Natural killer cell (primary cell): ENCODE data around the gene TRAF4. TPM values are rescaled to one million over a fixed set of nuclear protein-coding genes. Genes with fewer than 3 reads are reported as not detected.

Experiments used
- ATAC-seq, 3 donors: fragments of 150-1000 bp in 2 of 3; fragments of 200-7000 bp in 1 of 3; cut with Tn5 transposase; 1 replicate in 1 of 3; 2 replicates in 2 of 3; pipeline ENCODE4 v1.10.0; 2021; ENCODE audit warnings: mild to moderate bottlenecking in 2 of 3, moderate library complexity in 2 of 3
- DNase-seq, 2 donors: peaks; one replicate each; pipeline versions ENCODE4 v3.0.0 to v3.0.0-alpha.2; 2013 to 2021; ENCODE audit warnings: mixed read lengths in 1 of 2
- H3K27ac ChIP-seq: one replicate; pipeline ENCODE4 v1.5.1; 2013; ENCODE audit warnings: mild to moderate bottlenecking, low read length
- H3K27me3 ChIP-seq: one replicate; pipeline ENCODE4 v1.6.1; 2013; ENCODE audit warnings: low read length; ENCODE audit not compliant: control insufficient read depth, insufficient read depth
- H3K36me3 ChIP-seq: one replicate; pipeline ENCODE4 v1.6.1; 2013; ENCODE audit warnings: low read length; ENCODE audit not compliant: control insufficient read depth, insufficient read depth
- H3K4me1 ChIP-seq: one replicate; pipeline ENCODE4 v1.6.1; 2013; ENCODE audit warnings: low read length; ENCODE audit not compliant: control insufficient read depth, insufficient read depth
- H3K4me3 ChIP-seq: one replicate; pipeline ENCODE4 v1.5.1; 2013; ENCODE audit warnings: low read length
- H3K9me3 ChIP-seq: one replicate; pipeline ENCODE4 v1.6.1; 2013; ENCODE audit warnings: low read length; ENCODE audit not compliant: control insufficient read depth, insufficient read depth
- H3K27ac Mint-ChIP-seq, 2 donors: one replicate each; pipeline ENCODE4 v1.8.0; 2022; ENCODE audit warnings: mild to moderate bottlenecking in 2 of 2, mixed read lengths in 2 of 2, moderate library complexity in 1 of 2
- H3K27me3 Mint-ChIP-seq, 2 donors: one replicate each; pipeline ENCODE4 v1.8.0; 2022; ENCODE audit warnings: low read depth in 2 of 2, mixed read lengths in 2 of 2
- H3K36me3 Mint-ChIP-seq: one replicate; pipeline ENCODE4 v1.8.0; 2022; ENCODE audit warnings: mixed read lengths
- H3K4me1 Mint-ChIP-seq, 2 donors: one replicate each; pipeline ENCODE4 v1.8.0; 2022; ENCODE audit warnings: mixed read lengths in 2 of 2
- H3K4me3 Mint-ChIP-seq: one replicate; pipeline ENCODE4 v1.8.0; 2022; ENCODE audit warnings: mild to moderate bottlenecking, moderate library complexity, mixed read lengths
- H3K9me3 Mint-ChIP-seq, 2 donors: one replicate each; pipeline ENCODE4 v1.8.0; 2022; ENCODE audit warnings: mixed read lengths in 2 of 2
- WGBS: methylation state at CpG from one replicate; pipeline ENCODE4 v1.1.7; 2013; ENCODE audit warnings: missing lambda C conversion rate; ENCODE audit not compliant: insufficient coverage; 5-methylcytosine and 5-hydroxymethylcytosine counted together
- intact Hi-C: fragments of 100-400 bp; cut with micrococcal nuclease; formaldehyde crosslinking; loops from one replicate; pipeline ENCODE4 v1.14.2; 2022
- total RNA-seq, 4 donors: library from RNA; stranded (reverse); fragments of 120-200 nt in 1 of 4; gene quantifications; one replicate each; pipeline versions ENCODE4 v1.2.3 to v1.2.4, GENCODE V29; 2013 to 2022
- TF ChIP-seq, protein P1 (sequence below): fragments of 200-600 bp; IDR thresholded peaks from one replicate; pipeline ENCODE4 v1.8.0; 2022; ENCODE audit warnings: antibody characterized with exemption

Gene TRAF4
- total RNA-seq, 3 donors from 2014 or later (not counting 1 experiment from before 2014, with no cell fraction given), result 97.8 to 209 (median 122) TPM

DNA sequence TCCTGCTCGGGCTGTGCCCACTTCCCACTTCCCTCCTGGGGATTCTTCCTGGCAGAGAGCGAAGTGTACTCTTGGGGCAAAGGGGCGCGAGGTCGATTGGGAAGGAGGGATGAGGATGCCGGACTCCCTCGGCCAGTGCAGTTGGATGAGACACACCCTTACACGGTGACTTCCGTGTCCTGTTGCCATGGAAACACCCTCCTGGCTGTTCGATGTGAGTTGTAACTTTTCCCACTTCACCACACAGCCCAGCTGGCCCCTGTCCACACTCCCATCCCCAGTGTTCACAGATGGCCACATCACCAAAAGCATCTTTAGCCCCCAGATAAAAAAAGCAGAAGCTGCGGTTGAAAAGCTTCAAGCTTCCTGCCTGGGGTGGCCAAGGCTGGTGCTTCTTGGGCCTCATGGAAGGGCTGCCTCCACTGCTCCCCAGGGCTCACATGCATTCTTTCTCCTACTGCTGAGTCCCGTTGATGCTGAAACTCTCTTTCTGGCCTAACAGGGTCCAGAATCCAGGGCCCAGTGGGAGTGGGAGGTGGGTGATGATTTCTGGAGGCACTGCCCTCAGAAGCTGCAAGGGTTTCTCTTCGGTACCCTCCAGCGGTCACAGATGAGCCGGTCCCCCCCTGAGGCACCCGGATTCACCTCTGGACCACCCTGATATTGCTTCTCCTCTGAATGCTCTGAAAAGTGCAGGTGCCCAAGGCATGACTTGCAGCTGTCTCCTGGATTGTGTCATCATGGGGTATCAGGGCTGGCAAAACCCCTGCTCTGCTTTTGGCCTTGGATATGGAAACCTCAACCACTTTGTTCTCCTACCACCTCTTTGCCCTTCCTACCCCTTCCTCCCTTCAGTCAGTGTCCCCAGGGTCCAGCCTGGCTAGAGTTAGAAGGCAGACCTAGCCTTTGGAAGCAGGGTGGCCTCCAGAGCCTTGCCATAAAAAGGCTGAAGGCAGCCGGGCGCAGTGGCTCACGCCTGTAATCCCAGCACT lies 2.2 kb upstream of the TRAF4 start:
- intact Hi-C loops, result loop anchor here (5.0 kb wide), 1 partner anchor 186 kb away; no protein-coding TSS in a partner anchor
- DNase-seq, result no peak
- peak in 1 of 3 donors; percentile 27 for ATAC-seq
- H3K36me3 ChIP-seq, result no peaks in the 10 kb centered on the region
- peak overlapping the region; percentile 53 for H3K27ac ChIP-seq
- WGBS, result 53% methylated on average over 19 of the region's 19 CpGs
- H3K9me3 ChIP-seq, result no peaks in the 10 kb centered on the region
- no peaks in the 10 kb centered on the region for H3K27me3 Mint-ChIP-seq
- no peak overlapping the region for H3K4me3 ChIP-seq
- H3K4me1 Mint-ChIP-seq, result peaks cover 0 to 38% of the 10 kb centered on the region in 2 donors
- no peak overlapping the region for H3K27ac Mint-ChIP-seq
- no peak overlapping the region for H3K4me3 Mint-ChIP-seq
- TF ChIP-seq, protein P1, sequence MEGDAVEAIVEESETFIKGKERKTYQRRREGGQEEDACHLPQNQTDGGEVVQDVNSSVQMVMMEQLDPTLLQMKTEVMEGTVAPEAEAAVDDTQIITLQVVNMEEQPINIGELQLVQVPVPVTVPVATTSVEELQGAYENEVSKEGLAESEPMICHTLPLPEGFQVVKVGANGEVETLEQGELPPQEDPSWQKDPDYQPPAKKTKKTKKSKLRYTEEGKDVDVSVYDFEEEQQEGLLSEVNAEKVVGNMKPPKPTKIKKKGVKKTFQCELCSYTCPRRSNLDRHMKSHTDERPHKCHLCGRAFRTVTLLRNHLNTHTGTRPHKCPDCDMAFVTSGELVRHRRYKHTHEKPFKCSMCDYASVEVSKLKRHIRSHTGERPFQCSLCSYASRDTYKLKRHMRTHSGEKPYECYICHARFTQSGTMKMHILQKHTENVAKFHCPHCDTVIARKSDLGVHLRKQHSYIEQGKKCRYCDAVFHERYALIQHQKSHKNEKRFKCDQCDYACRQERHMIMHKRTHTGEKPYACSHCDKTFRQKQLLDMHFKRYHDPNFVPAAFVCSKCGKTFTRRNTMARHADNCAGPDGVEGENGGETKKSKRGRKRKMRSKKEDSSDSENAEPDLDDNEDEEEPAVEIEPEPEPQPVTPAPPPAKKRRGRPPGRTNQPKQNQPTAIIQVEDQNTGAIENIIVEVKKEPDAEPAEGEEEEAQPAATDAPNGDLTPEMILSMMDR, result no peak
- peaks cover 80% of the 10 kb centered on the region for H3K4me1 ChIP-seq
- H3K9me3 Mint-ChIP-seq, result no peaks in the 10 kb centered on the region
- H3K27me3 ChIP-seq, result no peaks in the 10 kb centered on the region
- no peaks in the 10 kb centered on the region for H3K36me3 Mint-ChIP-seq

DNA sequence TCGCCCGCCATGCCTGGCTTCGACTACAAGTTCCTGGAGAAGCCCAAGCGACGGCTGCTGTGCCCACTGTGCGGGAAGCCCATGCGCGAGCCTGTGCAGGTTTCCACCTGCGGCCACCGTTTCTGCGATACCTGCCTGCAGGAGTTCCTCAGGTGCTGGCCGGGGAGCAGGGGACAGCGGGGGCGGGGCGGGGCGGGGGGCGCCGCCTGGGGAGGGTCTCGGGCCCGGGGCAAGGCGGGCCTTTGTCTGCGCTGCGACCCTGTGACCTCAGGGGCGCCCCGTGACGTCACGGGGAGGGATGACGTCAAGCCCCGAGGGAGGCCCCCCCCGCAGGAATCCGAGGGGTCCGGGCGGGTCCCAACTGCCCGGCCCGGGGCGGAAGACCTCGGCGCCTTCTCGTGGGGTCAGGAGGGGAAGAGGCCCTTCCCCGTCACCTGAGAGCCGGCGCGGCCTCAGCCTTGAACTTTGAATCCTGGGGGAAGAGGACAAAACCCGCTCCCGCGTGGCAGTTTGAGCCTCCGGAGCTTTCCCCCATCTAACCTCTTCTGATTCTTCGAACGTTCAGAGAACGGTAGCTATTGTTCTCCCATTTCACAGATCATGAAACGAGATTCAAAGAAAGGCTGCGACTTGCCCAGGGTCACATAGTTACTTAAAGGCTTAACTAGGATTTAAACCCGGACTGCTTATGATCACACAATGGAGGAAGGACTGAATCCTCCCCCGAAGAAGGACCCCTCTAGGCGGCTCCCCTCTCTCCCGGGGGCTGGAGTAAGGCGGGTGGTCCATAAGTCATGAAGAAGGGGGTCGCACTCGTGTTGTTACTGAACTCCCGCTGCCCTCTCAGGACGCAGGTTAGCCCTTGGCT lies 527 bp downstream of the TRAF4 start:
- intact Hi-C loops, result loop anchor here (5.0 kb wide), 1 partner anchor 183 kb away; no protein-coding TSS in a partner anchor
- Histone ChIP-seq H3K27ac (peak overlapping the region; percentile 71), H3K4me1 (peaks cover 64% of the 10 kb centered on the region), H3K27me3 (no peaks in the 10 kb centered on the region), H3K9me3 (no peaks in the 10 kb centered on the region), H3K36me3 (peaks cover 12% of the 10 kb centered on the region), H3K4me3 (peak overlapping the region; percentile 54)
- ATAC-seq (peak; percentile 44 to 50 (median 46)), DNase-seq (peak; percentile 60 to 84)
- WGBS, result 1% methylated on average over 61 of the region's 61 CpGs
- Mint-ChIP-seq H3K36me3 (no peaks in the 10 kb centered on the region), H3K27me3 (no peaks in the 10 kb centered on the region), H3K27ac (peak overlapping the region; percentile 81 to 83), H3K4me3 (peak overlapping the region; percentile 86), H3K4me1 (peaks cover 0 to 28% of the 10 kb centered on the region in 2 donors), H3K9me3 (no peaks in the 10 kb centered on the region)
- TF ChIP-seq, protein P1, result no peak

DNA sequence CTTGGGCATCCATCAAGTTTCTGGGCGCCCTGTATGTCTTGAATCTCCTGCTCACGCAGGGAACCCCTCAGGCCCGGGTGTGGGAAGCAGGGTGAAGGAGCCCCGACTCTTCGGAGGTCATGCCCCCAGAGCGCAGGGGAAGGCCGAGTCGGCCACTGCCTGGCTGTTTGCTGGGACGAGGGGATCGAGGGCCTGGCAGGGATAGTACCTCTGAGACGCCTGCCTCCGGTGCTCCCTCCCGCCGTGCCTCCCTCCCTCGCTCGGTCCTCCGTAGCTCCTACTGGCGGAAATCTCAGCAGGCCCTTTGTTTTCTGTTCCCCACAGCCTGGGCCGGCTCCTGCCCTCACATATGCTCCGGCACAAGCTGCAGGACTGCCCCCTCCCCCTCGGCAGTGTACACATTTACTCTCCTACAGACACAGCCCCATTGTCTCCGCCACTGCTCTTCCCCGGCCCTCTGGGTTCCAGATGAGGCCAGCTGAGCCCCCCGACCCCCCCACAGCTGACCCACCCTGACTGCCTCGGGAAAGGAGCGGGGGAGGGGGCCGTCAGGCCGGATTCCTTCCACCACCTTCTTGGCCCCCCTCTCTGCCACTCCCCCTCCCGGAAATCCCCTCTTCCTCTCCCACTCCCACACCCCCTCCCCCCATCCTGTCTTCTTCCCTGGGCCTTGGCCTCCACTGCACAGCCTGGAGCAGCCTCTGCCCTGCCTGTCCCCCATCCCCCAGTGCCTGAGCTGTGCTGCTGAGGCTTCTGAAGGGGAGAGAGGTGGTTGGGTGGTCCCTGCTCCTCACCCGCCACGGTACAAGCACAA lies 1.4 kb downstream of the TRAF4 start:
- Mint-ChIP-seq H3K27ac (peak overlapping the region; percentile 81 to 83), H3K9me3 (no peaks in the 10 kb centered on the region), H3K27me3 (no peaks in the 10 kb centered on the region), H3K36me3 (no peaks in the 10 kb centered on the region), H3K4me3 (peak overlapping the region; percentile 86), H3K4me1 (peaks cover 3 to 28% of the 10 kb centered on the region in 2 donors)
- peak in 1 of 3 donors; percentile 1 for ATAC-seq
- DNase-seq, result peak; percentile 29 to 63
- TF ChIP-seq, protein P1, result no peak
- H3K4me1 ChIP-seq, result peaks cover 68% of the 10 kb centered on the region
- no peaks in the 10 kb centered on the region for H3K9me3 ChIP-seq
- peak overlapping the region; percentile 71 for H3K27ac ChIP-seq
- no peaks in the 10 kb centered on the region for H3K27me3 ChIP-seq
- H3K4me3 ChIP-seq, result peak overlapping the region; percentile 54
- WGBS, result 10% methylated on average over 31 of the region's 31 CpGs
- peaks cover 15% of the 10 kb centered on the region for H3K36me3 ChIP-seq
- intact Hi-C loops, result loop anchor here (5.0 kb wide), 1 partner anchor 182 kb away; no protein-coding TSS in a partner anchor
